ENCODE results near the gene DBNL. TPM values are rescaled to one million over a fixed set of nuclear protein-coding genes. Genes with fewer than 3 reads are reported as not detected.
A peak's percentile ranks its signal among the peaks of the same experiment; 100 is the strongest.

The DBNL gene
- total RNA-seq, 2 donors from 2014 or later, result 75.3 to 123 TPM

DNA sequence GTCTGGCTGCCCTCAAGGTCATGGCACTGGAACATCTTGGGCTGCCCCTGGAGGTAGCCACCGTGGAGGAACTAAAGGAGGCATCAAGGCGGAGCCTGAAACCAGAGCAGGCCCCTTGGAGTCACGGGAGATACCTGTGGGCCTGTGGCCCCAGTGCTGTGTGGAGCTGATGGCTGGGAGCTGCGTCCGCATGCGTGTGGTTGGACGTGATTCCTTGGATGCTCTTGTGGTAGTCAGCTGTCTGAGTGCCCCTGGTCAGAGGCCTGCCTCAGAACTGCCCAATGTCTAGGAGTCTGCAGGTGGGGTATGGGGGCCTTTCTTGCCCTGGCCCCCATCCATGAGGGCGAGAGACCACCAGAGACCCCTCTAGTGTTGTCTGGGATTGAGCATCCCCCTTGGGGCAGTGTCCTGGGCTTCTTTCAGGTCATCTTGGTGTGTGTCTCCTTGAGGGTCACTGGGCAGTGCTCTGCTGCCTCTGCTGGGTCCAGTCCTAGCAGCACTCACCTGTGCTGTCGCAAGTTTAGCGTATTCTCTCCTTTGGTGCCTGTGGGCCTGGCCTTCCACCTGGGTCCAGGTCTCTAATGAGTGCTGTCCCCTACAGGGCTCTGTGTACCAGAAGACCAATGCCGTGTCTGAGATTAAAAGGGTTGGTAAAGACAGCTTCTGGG is 12.8 kb downstream of the DBNL start:
- H3K36me3 Mint-ChIP-seq, result peaks cover 4 to 24% of the 10 kb centered on the region in 2 donors
- ATAC-seq (no peak), DNase-seq (ENCODE audit: low spot score in 2 of 2) (peak in 1 of 2 donors; percentile 50)
- peak overlapping the region in 1 of 2 donors; percentile 55 for H3K27ac Mint-ChIP-seq
- H3K9me3 Mint-ChIP-seq, result no peaks in the 10 kb centered on the region

DNA sequence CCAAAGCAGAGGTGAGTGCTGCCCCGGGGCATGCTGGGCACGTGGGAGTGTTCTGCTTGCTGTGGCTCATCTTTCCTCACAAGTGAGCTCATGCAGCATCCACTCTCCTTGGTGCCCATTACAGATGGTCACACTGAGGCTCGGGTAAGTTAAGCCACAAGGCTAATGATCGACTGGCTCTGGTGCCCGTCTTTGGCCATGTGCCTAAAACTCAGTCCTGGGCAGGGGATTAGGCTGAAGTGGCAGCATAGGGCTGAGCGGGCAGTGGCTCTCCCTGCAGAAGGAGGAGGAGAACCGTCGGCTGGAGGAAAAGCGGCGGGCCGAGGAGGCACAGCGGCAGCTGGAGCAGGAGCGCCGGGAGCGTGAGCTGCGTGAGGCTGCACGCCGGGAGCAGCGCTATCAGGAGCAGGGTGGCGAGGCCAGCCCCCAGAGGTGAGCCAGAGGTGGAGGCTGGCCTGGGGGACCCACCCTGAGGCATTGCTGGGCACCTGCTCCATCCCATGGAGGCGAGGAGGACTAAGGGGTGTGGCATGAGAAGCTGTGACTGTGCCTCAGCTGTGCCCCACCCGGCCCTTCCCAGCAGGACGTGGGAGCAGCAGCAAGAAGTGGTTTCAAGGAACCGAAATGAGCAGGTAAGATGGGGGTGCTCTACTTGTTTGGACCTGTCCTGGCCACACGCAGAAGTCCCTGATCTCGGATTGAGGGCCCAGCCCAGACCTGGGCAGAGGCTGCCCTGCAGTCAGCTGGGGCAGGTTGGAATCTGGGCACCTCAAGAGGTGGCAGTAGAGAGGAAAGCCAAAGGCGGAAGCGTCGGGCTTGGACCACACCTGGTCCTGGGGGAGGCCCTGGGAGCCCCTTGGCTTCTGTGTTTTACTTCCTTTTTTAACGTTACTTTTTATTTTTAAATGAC is 13.6 kb downstream of the DBNL start:
- DNase-seq (ENCODE audit: low spot score in 2 of 2), result peak in 1 of 2 donors; percentile 30
- H3K36me3 Mint-ChIP-seq, result peaks cover 4 to 19% of the 10 kb centered on the region in 2 donors

DNA sequence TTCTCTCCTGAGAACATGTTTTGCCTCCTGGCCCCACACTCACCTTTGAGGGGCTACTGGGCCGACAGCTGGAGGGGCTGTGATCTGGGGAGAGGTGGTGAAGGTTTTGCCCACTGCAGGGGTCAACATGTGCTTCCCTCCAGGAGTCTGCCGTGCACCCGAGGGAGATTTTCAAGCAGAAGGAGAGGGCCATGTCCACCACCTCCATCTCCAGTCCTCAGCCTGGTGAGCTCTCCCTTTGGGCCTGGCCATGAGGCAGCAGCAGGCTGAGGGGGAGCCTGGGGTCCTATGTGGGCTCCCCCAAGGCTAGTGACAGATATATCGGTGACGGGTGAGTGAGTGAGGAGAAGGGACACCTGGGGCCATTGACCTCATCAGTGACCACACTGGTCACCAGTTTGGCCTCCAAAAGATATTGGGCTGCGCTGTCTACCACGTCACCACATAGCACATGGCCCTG is 14.3 kb downstream of the DBNL start:
- DNase-seq (ENCODE audit: low spot score in 2 of 2) (no peak), ATAC-seq (no peak)
- H3K27ac Mint-ChIP-seq, result peak overlapping the region; percentile 59 to 65
- peaks cover 4 to 19% of the 10 kb centered on the region in 2 donors for H3K36me3 Mint-ChIP-seq
- H3K9me3 Mint-ChIP-seq, result no peaks in the 10 kb centered on the region

More for the DNA sequence above, 13.6 kb downstream of the DBNL start:
- no peak for ATAC-seq
- Mint-ChIP-seq H3K9me3 (no peaks in the 10 kb centered on the region), H3K27ac (peak overlapping the region; percentile 59 to 65)

DNA sequence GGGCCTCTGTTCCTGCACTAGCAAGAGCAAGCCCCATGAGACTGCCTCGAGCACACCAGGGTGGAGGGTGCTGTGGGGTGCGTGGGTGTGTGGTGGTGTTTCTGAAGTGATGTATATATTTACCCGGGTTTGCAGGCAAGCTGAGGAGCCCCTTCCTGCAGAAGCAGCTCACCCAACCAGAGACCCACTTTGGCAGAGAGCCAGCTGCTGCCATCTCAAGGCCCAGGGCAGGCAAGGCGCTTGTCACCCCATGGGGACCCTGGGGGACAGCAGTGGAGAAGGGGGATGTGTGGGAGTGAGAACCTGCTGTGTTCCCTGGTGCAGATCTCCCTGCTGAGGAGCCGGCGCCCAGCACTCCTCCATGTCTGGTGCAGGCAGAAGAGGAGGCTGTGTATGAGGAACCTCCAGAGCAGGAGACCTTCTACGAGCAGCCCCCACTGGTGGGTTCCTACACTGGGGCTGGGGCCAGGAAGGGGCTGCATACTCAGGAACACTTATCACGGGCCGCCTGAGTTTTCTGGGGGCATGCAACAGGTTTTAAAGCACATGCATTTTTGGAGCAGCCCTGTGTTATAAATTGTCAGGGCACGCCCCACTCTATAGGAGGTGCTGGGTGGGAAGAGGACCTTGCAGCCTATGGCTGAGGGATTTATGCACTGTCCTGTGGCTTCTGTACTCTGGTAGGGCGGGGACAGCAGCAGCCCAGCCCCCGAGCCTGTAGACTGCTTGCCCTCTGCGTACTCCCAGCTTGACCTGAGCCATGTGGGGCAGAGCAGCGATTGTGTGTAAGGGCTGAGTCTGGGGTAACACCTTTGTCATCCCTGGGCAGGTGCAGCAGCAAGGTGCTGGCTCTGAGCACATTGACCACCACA is 15.0 kb downstream of the DBNL start:
- ATAC-seq, result no peak

DNA sequence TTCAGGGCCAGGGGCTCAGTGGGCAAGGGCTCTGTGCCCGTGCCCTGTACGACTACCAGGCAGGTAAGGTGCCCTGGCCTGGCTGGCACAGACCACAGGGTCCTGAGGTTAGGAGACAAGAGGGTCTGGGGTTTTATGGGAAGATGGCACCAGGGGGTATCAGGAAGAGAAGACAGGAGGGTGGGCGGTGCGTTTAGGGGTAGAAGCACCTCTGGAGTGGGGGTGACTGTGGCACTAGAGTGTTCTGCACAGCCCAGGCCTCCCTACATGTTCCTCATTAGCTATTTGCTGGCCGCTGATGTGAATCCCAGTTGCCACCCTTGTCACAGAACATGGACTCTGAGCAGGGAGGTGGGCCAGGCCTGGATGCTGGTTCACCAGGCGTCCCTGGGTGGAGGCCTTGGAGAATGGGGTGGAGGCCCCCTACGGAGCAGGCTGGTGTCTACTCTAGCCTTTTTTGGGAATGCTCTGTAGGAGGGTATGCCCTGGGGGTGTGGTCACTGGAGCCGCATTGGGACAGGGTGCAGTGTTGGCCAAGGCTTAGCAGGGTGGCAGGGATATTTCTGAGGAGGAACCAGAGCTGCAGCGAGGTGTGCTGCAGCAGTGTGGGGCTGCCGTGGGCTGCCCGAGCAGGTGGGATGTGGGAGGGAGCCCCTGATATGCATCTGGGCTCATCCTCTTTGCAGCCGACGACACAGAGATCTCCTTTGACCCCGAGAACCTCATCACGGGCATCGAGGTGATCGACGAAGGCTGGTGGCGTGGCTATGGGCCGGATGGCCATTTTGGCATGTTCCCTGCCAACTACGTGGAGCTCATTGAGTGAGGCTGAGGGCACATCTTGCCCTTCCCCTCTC is 15.8 kb downstream of the DBNL start:
- Mint-ChIP-seq H3K36me3 (peaks cover 4 to 13% of the 10 kb centered on the region in 2 donors), H3K27ac (peak overlapping the region in 1 of 2 donors; percentile 87), H3K9me3 (no peaks in the 10 kb centered on the region)
- no peak for ATAC-seq
- DNase-seq (ENCODE audit: low spot score in 2 of 2), result peak in 1 of 2 donors; percentile 53

More for the DNA sequence above, 15.0 kb downstream of the DBNL start:
- DNase-seq (ENCODE audit: low spot score in 2 of 2), result peak in 1 of 2 donors; percentile 44
- H3K27ac Mint-ChIP-seq, result peak overlapping the region in 1 of 2 donors; percentile 87
- H3K36me3 Mint-ChIP-seq, result peaks cover 4 to 18% of the 10 kb centered on the region in 2 donors
- H3K9me3 Mint-ChIP-seq, result no peaks in the 10 kb centered on the region

DNA sequence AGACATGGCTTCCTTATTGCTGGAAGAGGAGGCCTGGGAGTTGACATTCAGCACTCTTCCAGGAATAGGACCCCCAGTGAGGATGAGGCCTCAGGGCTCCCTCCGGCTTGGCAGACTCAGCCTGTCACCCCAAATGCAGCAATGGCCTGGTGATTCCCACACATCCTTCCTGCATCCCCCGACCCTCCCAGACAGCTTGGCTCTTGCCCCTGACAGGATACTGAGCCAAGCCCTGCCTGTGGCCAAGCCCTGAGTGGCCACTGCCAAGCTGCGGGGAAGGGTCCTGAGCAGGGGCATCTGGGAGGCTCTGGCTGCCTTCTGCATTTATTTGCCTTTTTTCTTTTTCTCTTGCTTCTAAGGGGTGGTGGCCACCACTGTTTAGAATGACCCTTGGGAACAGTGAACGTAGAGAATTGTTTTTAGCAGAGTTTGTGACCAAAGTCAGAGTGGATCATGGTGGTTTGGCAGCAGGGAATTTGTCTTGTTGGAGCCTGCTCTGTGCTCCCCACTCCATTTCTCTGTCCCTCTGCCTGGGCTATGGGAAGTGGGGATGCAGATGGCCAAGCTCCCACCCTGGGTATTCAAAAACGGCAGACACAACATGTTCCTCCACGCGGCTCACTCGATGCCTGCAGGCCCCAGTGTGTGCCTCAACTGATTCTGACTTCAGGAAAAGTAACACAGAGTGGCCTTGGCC is 16.6 kb downstream of the DBNL start:
- DNase-seq (ENCODE audit: low spot score in 2 of 2) (peak in 1 of 2 donors; percentile 34), ATAC-seq (no peak)
- peaks cover 3 to 13% of the 10 kb centered on the region in 2 donors for H3K36me3 Mint-ChIP-seq
- H3K27ac Mint-ChIP-seq, result peak overlapping the region in 1 of 2 donors; percentile 25
- no peaks in the 10 kb centered on the region for H3K9me3 Mint-ChIP-seq

DNA sequence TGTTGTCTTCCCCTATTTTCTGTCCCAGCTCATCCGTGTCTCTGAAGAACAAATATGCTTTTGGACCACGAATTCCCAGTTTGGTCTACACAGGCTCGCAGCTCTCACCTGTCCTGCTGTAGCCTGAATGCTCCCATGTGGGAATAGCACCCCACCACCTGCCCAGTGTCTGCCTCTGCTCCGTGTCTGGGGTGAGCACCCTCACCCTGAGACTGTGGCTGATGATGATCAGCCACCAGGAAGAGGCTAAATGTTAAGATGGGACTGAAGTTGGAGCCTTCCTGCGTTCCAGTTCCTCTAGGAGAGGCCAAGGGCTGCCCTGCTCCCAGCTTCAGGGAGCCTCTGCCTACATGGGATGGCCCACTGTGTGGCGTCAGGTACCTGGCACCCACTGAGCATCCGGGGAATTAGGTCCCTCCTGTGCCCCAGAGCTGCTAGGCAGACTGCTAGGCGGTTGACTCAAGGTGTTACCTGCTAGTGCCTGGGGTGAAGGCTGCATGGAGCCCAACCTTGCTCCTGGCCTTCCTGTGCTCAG is 17.2 kb downstream of the DBNL start:
- Mint-ChIP-seq H3K36me3 (peaks cover 0 to 13% of the 10 kb centered on the region in 2 donors), H3K9me3 (no peaks in the 10 kb centered on the region), H3K27ac (peak overlapping the region in 1 of 2 donors; percentile 25)
- DNase-seq (ENCODE audit: low spot score in 2 of 2), result peak in 1 of 2 donors; percentile 51
- no peak for ATAC-seq

DNA sequence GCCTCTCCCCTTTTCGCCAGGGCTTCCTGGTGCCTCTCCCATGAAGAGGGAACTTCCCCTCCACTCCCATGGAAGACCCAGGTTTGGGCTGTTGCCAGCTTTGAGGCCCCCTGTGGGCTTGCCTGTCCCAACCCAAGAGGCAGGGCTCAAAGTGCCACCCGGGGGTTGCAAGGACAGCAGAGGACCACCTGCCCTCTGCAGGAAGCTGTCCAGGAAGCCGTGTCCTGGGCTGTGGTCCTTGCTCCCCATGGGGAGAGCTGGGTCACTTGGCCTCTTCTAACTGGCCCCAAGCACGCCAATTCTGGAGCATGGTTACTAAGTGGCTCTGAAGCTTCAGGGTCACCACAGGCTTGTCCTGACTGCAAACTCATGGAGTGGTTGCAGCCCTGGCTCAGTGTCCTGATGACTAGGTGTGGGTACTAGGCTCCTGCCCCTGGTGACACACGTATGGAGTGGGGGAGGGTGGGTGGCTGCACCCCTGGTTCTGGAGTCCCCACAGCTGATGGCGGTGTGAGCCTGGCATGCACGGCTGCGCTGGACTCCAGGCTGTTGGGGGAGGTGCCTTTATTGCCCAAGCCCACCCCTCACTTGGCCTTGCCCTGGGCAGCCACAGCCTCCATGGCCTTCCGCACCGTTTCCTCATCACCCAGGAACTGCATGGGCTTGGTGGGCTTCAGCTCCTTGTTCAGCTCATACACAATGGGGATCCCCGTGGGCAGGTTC is 17.8 kb downstream of the DBNL start:
- Mint-ChIP-seq H3K36me3 (peaks cover 0 to 13% of the 10 kb centered on the region in 2 donors), H3K27ac (no peak overlapping the region), H3K9me3 (no peaks in the 10 kb centered on the region)
- peak in 1 of 2 donors; percentile 55 for DNase-seq (ENCODE audit: low spot score in 2 of 2)
- no peak for ATAC-seq

DNA sequence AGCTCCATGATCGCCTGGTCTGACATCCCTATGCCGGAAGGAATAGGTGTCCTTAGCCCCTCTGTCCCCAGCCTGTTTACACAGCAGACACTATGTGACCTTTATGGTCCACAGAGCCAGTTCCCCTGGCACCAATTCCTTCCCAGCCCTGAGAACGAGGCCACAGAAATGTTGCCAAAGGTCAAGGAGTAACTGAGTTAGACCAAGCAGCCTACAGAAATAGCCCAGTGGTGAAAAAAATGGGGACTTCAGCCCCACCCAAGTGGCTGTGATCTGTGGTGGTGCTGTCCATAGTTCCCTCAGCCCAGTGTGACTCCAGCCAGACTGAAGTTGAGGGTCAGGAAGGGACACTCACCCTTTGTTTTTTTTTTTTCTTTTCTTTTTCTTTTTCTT is 18.4 kb downstream of the DBNL start:
- Mint-ChIP-seq H3K27ac (peak overlapping the region in 1 of 2 donors; percentile 48), H3K9me3 (no peaks in the 10 kb centered on the region), H3K36me3 (peaks cover 0 to 13% of the 10 kb centered on the region in 2 donors)
- no peak for DNase-seq (ENCODE audit: low spot score in 2 of 2)
- no peak for ATAC-seq

DNA sequence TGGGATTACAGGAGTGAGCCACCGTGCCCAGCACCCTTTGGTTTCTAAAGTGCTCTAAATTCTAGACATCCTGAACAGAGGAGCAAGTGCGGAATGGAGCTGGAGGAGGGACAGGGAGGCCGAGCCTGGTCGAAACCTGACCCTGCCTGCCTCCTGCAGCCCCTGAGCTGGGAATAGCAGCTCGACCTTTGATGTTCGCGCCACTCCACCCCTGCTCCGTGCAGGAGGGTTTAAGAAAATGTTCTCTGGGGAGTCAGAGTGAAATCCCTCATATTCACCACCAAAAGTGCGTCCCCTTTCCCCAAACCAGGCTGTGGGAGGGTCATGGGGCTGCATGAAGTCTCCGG is 19.0 kb downstream of the DBNL start:
- Mint-ChIP-seq H3K36me3 (peaks cover 0 to 8% of the 10 kb centered on the region in 2 donors), H3K9me3 (no peaks in the 10 kb centered on the region), H3K27ac (peak overlapping the region in 1 of 2 donors; percentile 48)
- DNase-seq (ENCODE audit: low spot score in 2 of 2) (peak in 1 of 2 donors; percentile 52), ATAC-seq (no peak)

DNA sequence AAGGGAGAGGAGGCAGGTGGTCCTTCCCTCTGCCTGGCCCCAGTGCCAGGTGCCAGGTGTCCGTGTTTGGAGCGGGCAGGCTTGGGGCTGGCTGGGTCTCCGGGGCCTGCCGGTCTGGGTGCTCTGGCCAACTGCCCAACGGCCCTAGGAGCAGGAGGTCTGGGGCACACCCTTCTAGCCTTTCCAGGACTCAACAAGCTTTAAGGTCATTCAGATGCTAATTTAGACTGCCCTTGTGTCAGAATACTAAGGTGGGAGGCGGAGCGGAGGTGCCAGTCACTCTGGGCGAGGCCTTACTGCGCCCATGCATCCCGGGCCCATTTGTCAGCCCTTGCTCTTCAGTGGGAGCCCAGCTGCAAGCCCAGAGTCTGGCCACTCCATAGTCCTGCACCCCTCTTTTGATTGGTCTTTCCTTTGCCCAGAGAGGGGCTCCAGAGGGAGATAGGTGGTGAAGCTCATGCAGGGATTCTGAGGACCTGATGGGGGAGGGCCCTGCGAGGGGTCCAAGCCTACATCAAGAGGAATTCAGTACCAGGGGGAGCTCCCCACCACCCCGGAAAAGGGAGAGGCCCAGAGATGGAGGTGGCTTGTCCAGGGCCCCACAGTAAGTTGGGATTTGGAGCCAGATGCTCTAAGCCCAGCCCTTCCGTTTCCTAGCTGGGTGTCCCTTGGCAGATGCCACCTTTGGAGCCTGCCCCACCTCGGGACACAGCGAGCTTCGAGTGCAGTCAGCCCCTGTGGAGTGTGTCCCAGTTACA is 19.6 kb downstream of the DBNL start:
- Mint-ChIP-seq H3K27ac (peak overlapping the region in 1 of 2 donors; percentile 48), H3K9me3 (no peaks in the 10 kb centered on the region), H3K36me3 (peaks cover 0 to 4% of the 10 kb centered on the region in 2 donors)
- DNase-seq (ENCODE audit: low spot score in 2 of 2), result peak in 1 of 2 donors; percentile 52
- ATAC-seq, result no peak

DNA sequence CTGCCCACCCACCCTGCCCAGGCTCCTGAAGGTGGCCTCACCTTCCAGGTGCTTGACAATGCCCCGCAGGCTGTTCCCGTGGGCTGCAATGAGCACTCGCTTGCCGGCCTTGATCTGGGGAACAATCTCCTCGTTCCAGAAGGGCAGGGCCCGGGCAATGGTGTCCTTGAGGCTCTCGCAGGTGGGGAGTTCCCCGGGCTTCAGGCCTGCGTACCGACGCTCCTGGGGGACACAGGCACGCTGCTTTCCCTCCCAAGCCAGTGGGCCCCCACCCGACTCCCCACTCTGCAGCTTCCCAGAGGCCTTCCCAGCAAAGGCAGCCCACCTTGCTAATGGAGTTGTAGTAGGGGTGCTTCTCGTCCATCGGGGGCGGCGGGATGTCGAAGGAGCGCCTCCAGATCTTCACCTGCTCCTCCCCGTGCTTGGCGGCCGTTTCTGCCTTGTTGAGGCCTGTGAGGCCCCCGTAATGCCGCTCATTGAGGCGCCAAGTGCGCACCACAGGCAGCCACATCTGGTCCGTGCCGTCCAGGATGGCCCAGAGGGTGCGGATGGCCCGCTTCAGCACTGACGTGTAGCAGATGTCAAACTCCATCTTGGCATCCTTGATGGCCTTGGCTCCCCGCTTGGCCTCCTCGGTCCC is 20.4 kb downstream of the DBNL start:
- DNase-seq (ENCODE audit: low spot score in 2 of 2), result peak in 1 of 2 donors; percentile 53
- Mint-ChIP-seq H3K36me3 (peaks cover 0 to 2% of the 10 kb centered on the region in 2 donors), H3K27ac (peak overlapping the region in 1 of 2 donors; percentile 15), H3K9me3 (no peaks in the 10 kb centered on the region)
- no peak for ATAC-seq

DNA sequence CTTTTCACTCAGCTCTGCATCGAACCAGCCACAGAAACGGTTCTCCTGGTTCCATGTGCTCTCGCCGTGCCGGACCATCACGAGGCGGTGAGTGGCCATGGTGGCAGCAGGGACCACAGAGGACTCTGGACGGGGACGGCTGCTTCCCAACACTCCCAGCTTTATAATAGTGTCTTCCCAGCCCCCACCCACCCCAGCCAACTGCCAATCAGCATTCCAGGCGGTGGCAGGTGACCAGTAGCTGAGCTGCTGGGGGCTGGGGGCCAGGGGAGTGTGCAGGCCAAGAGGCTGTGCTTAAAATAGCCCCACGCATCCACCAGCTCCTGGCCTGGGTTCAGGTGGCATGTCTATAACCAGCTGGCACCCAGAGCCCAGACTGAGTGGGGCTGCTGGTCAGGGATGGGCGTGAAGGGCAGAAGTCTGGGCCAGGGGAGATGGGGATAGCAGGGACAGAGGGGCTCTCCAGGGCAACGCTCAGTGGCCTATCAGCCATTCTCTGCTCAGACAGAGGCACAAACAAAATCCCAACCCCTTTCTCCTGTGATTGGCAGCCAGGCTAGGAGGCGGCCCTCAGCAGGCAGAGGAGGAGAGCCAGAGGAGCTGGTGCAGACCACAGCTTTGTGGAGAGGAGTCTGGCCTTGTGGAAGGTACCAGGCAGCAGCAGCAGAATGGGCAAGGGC is 21.1 kb downstream of the DBNL start, which contains the start of gene PGAM2:
TSS of gene PGAM2 (minus strand) at position 137 of the 680 bp plus-strand sequence. CDS start at position 99, 38 bp downstream.
- DNase-seq (ENCODE audit: low spot score in 2 of 2), result peak in 1 of 2 donors; percentile 53
- peak; percentile 14 to 19 for ATAC-seq
- Mint-ChIP-seq H3K27ac (peak within 1 kb of the TSS; percentile 15 to 36), H3K9me3 (no peaks in the 10 kb centered on the region), H3K36me3 (no peaks in the 10 kb centered on the region)

All from activated naive CD4-positive, alpha-beta T cell treated with anti-CD3 and anti-CD28 coated beads, Interleukin-2, amount 50 U/mL, for 72 hours (primary cell).